SW480 (cell line): ENCODE measurements around the gene FLRT1.

Experiments used
- DNase-seq: peaks from one replicate; pipeline ENCODE4 v3.0.0-alpha.2; 2016; ENCODE audit warnings: low spot score

Gene FLRT1

GRCh38 chr11:64006398-64006797 lies 29.3 kb upstream of the FLRT1 start:
- DNase-seq: no peak

- DNase-seq: peak; percentile 66
These were observed 28.5 kb upstream of the FLRT1 start for GRCh38 chr11:64007160-64007628.

GRCh38 chr11:64007629-64008282 lies 28.0 kb upstream of the FLRT1 start:
- peak; percentile 73 for DNase-seq

GRCh38 chr11:64008283-64008913 lies 27.3 kb upstream of the FLRT1 start:
- DNase-seq: no peak

GRCh38 chr11:64008914-64009633 lies 26.7 kb upstream of the FLRT1 start:
- DNase-seq: no peak

- no peak for DNase-seq
These were observed 26.0 kb upstream of the FLRT1 start for GRCh38 chr11:64009710-64010109.

GRCh38 chr11:64010783-64011182 lies 24.9 kb upstream of the FLRT1 start:
- no peak for DNase-seq

- no peak for DNase-seq
These were observed 24.4 kb upstream of the FLRT1 start for GRCh38 chr11:64011371-64011770.

GRCh38 chr11:64013141-64013896 lies 22.4 kb upstream of the FLRT1 start:
- DNase-seq: no peak

- no peak for DNase-seq
These were observed 21.4 kb upstream of the FLRT1 start for GRCh38 chr11:64014356-64014755.

GRCh38 chr11:64015510-64015909 lies 20.2 kb upstream of the FLRT1 start:
- DNase-seq: no peak

- DNase-seq: no peak
These were observed 19.5 kb upstream of the FLRT1 start for GRCh38 chr11:64015935-64016845.

- DNase-seq: no peak
These were observed 17.8 kb upstream of the FLRT1 start for GRCh38 chr11:64017945-64018224.

GRCh38 chr11:64018310-64018709 lies 17.4 kb upstream of the FLRT1 start:
- no peak for DNase-seq

GRCh38 chr11:64019106-64020037 lies 16.4 kb upstream of the FLRT1 start:
- DNase-seq: no peak

- DNase-seq: no peak
These were observed 14.6 kb upstream of the FLRT1 start for GRCh38 chr11:64020976-64021756.

- DNase-seq: no peak
These were observed 14.0 kb upstream of the FLRT1 start for GRCh38 chr11:64021757-64022093.

- DNase-seq: no peak
These were observed 13.5 kb upstream of the FLRT1 start for GRCh38 chr11:64022125-64022784.
